Panc1 (cell line): ENCODE data around the gene TOR1B. TPM values are rescaled to one million over a fixed set of nuclear protein-coding genes. Genes with fewer than 3 reads are reported as not detected.

Source experiments
- ATAC-seq: fragments of 200-7000 bp; cut with Tn5 transposase; 2 replicates; pipeline ENCODE4 v1.9.1; 2020; ENCODE audit warnings: mild to moderate bottlenecking, moderate library complexity
- BruUV-seq: library from RNA; stranded (reverse); fragments of 400-500 nt; replicated peaks from 2 replicates; lab custom pipeline; 2021; lab: Mats Ljungman, UMichigan
- CTCF ChIA-PET: fragments of 300-600 bp; sonication (Branson Sonifier 250); formaldehyde crosslinking; loops from one replicate; lab custom pipeline; 2022; ENCODE audit warnings: antibody characterized with exemption; lab: Charles Lee
- POLR2A ChIA-PET: fragments of 300-600 bp; sonication (Branson Sonifier 250); formaldehyde crosslinking; loops from one replicate; lab custom pipeline; 2022; ENCODE audit warnings: antibody characterized with exemption; lab: Charles Lee
- DNase-seq: peaks from one replicate; pipeline ENCODE4 v3.0.0-alpha.2; 2010; ENCODE audit warnings: low read depth, low spot score
- H3K27ac ChIP-seq: 2 replicates; pipeline ENCODE4 v1.5.1; 2011; ENCODE audit warnings: mild to moderate bottlenecking, low read length, inconsistent platforms
- H3K27me3 ChIP-seq: fragments of 200-500 bp; sonication (Bioruptor generic); 2 replicates; pipeline ENCODE4 v1.6.0; 2014; ENCODE audit warnings: low read length, inconsistent platforms; ENCODE audit not compliant: control insufficient read depth, insufficient read depth
- H3K36me3 ChIP-seq: fragments of 200-500 bp; sonication (Bioruptor generic); 2 replicates; pipeline ENCODE4 v1.5.1; 2014; ENCODE audit warnings: inconsistent platforms, mild to moderate bottlenecking, low read length, moderate library complexity; ENCODE audit not compliant: control insufficient read depth, insufficient read depth
- H3K4me1 ChIP-seq: 2 replicates; pipeline ENCODE4 v1.5.1; 2011; ENCODE audit warnings: inconsistent platforms, mild to moderate bottlenecking, low read length, moderate library complexity; ENCODE audit not compliant: control insufficient read depth, insufficient read depth
- H3K4me3 ChIP-seq, 2 experiments: 2 replicates each; pipeline ENCODE4 v1.5.1; 2011 to 2012; ENCODE audit warnings: low read depth in 2 of 2, low read length in 2 of 2, mild to moderate bottlenecking in 2 of 2, inconsistent platforms in 1 of 2, moderate library complexity in 1 of 2
- H3K9me3 ChIP-seq: fragments of 200-500 bp; sonication (Bioruptor generic); 2 replicates; pipeline ENCODE4 v1.5.1; 2014; ENCODE audit warnings: low read depth, mild to moderate bottlenecking, inconsistent platforms, low read length, moderate library complexity; ENCODE audit not compliant: control insufficient read depth, insufficient read depth
- CTCF ChIP-seq: fragments of 450-650 bp; IDR thresholded peaks from 2 replicates; pipeline ENCODE4 v1.5.1; 2017; ENCODE audit warnings: mild to moderate bottlenecking
- POLR2AphosphoS5 ChIP-seq: IDR thresholded peaks from 2 replicates; pipeline ENCODE4 v1.6.1; 2012; ENCODE audit warnings: mild to moderate bottlenecking, low read depth, low read length, moderate library complexity
- REST ChIP-seq, 2 experiments: IDR thresholded peaks; 2 replicates each; pipeline ENCODE4 v1.6.1; 2011 to 2012; ENCODE audit warnings: low read depth in 2 of 2, control low read depth in 1 of 2, low read length in 1 of 2, mild to moderate bottlenecking in 1 of 2, moderate library complexity in 1 of 2; ENCODE audit not compliant: insufficient read depth in 1 of 2
- SIN3A ChIP-seq: IDR thresholded peaks from 2 replicates; pipeline ENCODE4 v1.6.1; 2012; ENCODE audit warnings: low read depth, mild to moderate bottlenecking, low read length, moderate library complexity, borderline replicate concordance; ENCODE audit not compliant: insufficient read depth
- TCF7L2 ChIP-seq: IDR thresholded peaks from 2 replicates; pipeline ENCODE4 v1.6.1; 2011; ENCODE audit warnings: mild to moderate bottlenecking, low read depth, low read length, inconsistent platforms
- in situ Hi-C: cut with HindIII; loops from 2 replicates; pipeline ENCODE4 v1.10.0; 2016; ENCODE audit warnings: low sequenced_read_pairs, low pct_unique_long_range_greater_than_20kb
- intact Hi-C: fragments of 100-400 bp; cut with micrococcal nuclease; formaldehyde crosslinking; loops from one replicate; pipeline ENCODE4 v1.10.0; 2022; ENCODE audit not compliant: unreplicated experiment
- total RNA-seq: library from RNA; stranded (reverse); gene quantifications from one replicate; pipeline ENCODE4 v1.2.1, GENCODE V29; 2021; ENCODE audit not compliant: unreplicated experiment

The TOR1B gene
- total RNA-seq, 1 experiment from 2014 or later = 37.6 TPM

GRCh38 chr9:129840034-129840433, 37.0 kb downstream of the TOR1B start:
- Histone ChIP-seq H3K4me1 (no peaks in the 10 kb centered on the region), H3K27me3 (no peaks in the 10 kb centered on the region), H3K27ac (no peak overlapping the region), H3K36me3 (no peaks in the 10 kb centered on the region), H3K9me3 (no peaks in the 10 kb centered on the region), H3K4me3 (no peak overlapping the region)
- BruUV-seq = no TSS peak
- TF ChIP-seq CTCF (no peak), POLR2AphosphoS5 (no peak), REST (IDR thresholded peaks at IDR 0.05; ENCODE audit: insufficient read depth in 1 of 2, low read depth in 2 of 2, low read length in 1 of 2) (no peak), SIN3A (no peak), TCF7L2 (no peak)
- intact Hi-C loops (no loop called here), in situ Hi-C loops (no loop called here)
- DNase-seq = no peak
- ChIA-PET POLR2A (no interaction called here), CTCF (no interaction called here)
- ATAC-seq = no peak

- ChIA-PET POLR2A (no interaction called here), CTCF (interaction anchor here (0.7 kb wide), 1 partner anchor 1531 kb away, joined by 9 read pairs; no protein-coding TSS in a partner anchor)
- H3K4me3 ChIP-seq = no peak overlapping the region
- H3K27ac ChIP-seq = no peak overlapping the region
- DNase-seq (no peak), ATAC-seq (no peak)
- no TSS peak for BruUV-seq
- no peaks in the 10 kb centered on the region for H3K4me1 ChIP-seq
- in situ Hi-C loops = no loop called here
- no peak for TF ChIP-seq CTCF
- no peak for TF ChIP-seq POLR2AphosphoS5
- no peak for TF ChIP-seq REST (IDR thresholded peaks at IDR 0.05; ENCODE audit: insufficient read depth in 1 of 2, low read depth in 2 of 2, low read length in 1 of 2)
- no peak for TF ChIP-seq SIN3A
- TF ChIP-seq TCF7L2 = no peak
- no peaks in the 10 kb centered on the region for H3K36me3 ChIP-seq
- intact Hi-C loops = no loop called here
- H3K27me3 ChIP-seq = no peaks in the 10 kb centered on the region
- H3K9me3 ChIP-seq = no peaks in the 10 kb centered on the region
Observed at GRCh38 chr9:129841071-129841470, 38.1 kb downstream of the TOR1B start.
